ENCODE results near the gene RPUSD3. TPM values are rescaled to one million over a fixed set of nuclear protein-coding genes. Genes with fewer than 3 reads are reported as not detected.
"Not testable (repeated sequence)": the region's sequence is repeated elsewhere in the genome, so short reads cannot be mapped to it uniquely, and the experiment has no call there.

RPUSD3 gene
- total and polyA plus RNA-seq, 4 donors: 14.4 to 22.7 (median 18.8) TPM

GRCh38 chr3:9852528-9852927 is 8.7 kb upstream of the RPUSD3 start (continued):
- TF ChIP-seq, protein P1, sequence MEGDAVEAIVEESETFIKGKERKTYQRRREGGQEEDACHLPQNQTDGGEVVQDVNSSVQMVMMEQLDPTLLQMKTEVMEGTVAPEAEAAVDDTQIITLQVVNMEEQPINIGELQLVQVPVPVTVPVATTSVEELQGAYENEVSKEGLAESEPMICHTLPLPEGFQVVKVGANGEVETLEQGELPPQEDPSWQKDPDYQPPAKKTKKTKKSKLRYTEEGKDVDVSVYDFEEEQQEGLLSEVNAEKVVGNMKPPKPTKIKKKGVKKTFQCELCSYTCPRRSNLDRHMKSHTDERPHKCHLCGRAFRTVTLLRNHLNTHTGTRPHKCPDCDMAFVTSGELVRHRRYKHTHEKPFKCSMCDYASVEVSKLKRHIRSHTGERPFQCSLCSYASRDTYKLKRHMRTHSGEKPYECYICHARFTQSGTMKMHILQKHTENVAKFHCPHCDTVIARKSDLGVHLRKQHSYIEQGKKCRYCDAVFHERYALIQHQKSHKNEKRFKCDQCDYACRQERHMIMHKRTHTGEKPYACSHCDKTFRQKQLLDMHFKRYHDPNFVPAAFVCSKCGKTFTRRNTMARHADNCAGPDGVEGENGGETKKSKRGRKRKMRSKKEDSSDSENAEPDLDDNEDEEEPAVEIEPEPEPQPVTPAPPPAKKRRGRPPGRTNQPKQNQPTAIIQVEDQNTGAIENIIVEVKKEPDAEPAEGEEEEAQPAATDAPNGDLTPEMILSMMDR (IDR thresholded peaks at IDR 0.05; ENCODE audit: low read depth, low read length, missing input control): no peak
- TF ChIP-seq FOXA1 (IDR thresholded peaks at IDR 0.05) (no peak), YY1 (IDR thresholded peaks at IDR 0.05) (no peak), NR2F2 (IDR thresholded peaks at IDR 0.05) (no peak), EGR1 (IDR thresholded peaks at IDR 0.05; ENCODE audit: low read depth in 2 of 2) (no peak), ATF3 (IDR thresholded peaks at IDR 0.05) (no peak), TAF1 (conservative IDR thresholded peaks at IDR 0.05) (no peak)

- not testable (repeated sequence) for H3K36me3 ChIP-seq (ENCODE audit: control insufficient read depth in 4 of 4, insufficient read depth in 3 of 4, low read depth in 1 of 4, low read length in 3 of 4); H3K27ac ChIP-seq (ENCODE audit: low read depth in 1 of 2, low read length in 2 of 2); H3K27me3 ChIP-seq (ENCODE audit: control insufficient read depth in 4 of 4, insufficient read depth in 4 of 4, low read length in 3 of 4); DNase-seq (ENCODE audit: low spot score); H3K9ac ChIP-seq (ENCODE audit: low read depth in 1 of 2, low read length in 2 of 2); H3K4me3 ChIP-seq (ENCODE audit: low read depth in 1 of 3, low read length in 3 of 3); H3K9me3 ChIP-seq (ENCODE audit: control insufficient read depth in 4 of 4, low read length in 3 of 4)
- WGBS: 40% methylated on average over 6 of the region's 6 CpGs
- TF ChIP-seq RAD21 (IDR thresholded peaks at IDR 0.05) (peak in 1 of 2 donors; percentile 19), HNF4A (conservative IDR thresholded peaks at IDR 0.05) (peak in 1 of 2 donors; percentile 36), YY1 (IDR thresholded peaks at IDR 0.05) (peak; percentile 37), RXRA (IDR thresholded peaks at IDR 0.05) (peak; percentile 67 to 69)
- H3K4me1 ChIP-seq (ENCODE audit: control insufficient read depth in 4 of 4, insufficient read depth in 4 of 4, low read length in 3 of 4): peaks cover 0 to 17% (median 12%) of the 10 kb centered on the region in 4 donors
These were observed 8.1 kb upstream of the RPUSD3 start for GRCh38 chr3:9851926-9852325.

GRCh38 chr3:9851383-9851782 is 7.6 kb upstream of the RPUSD3 start:
- H3K27ac ChIP-seq (ENCODE audit: low read depth in 1 of 2, low read length in 2 of 2); H3K9me3 ChIP-seq (ENCODE audit: control insufficient read depth in 4 of 4, low read length in 3 of 4); H3K9ac ChIP-seq (ENCODE audit: low read depth in 1 of 2, low read length in 2 of 2); H3K4me3 ChIP-seq (ENCODE audit: low read depth in 1 of 3, low read length in 3 of 3); DNase-seq (ENCODE audit: low spot score); H3K27me3 ChIP-seq (ENCODE audit: control insufficient read depth in 4 of 4, insufficient read depth in 4 of 4, low read length in 3 of 4); H3K36me3 ChIP-seq (ENCODE audit: control insufficient read depth in 4 of 4, insufficient read depth in 3 of 4, low read depth in 1 of 4, low read length in 3 of 4): not testable (repeated sequence)
- peaks cover 0 to 17% (median 12%) of the 10 kb centered on the region in 4 donors for H3K4me1 ChIP-seq (ENCODE audit: control insufficient read depth in 4 of 4, insufficient read depth in 4 of 4, low read length in 3 of 4)
- 95% methylated on average over 6 of the region's 6 CpGs for WGBS

GRCh38 chr3:9848860-9849259 is 5.1 kb upstream of the RPUSD3 start:
- peak; percentile 73 to 79 for TF ChIP-seq RAD21 (IDR thresholded peaks at IDR 0.05)
- TF ChIP-seq, protein P1 (IDR thresholded peaks at IDR 0.05; ENCODE audit: low read depth, low read length, missing input control): peak; percentile 40
- H3K4me1 ChIP-seq (ENCODE audit: control insufficient read depth in 4 of 4, insufficient read depth in 4 of 4, low read length in 3 of 4): peaks cover 0 to 20% (median 16%) of the 10 kb centered on the region in 4 donors
- not testable (repeated sequence) for H3K4me3 ChIP-seq (ENCODE audit: low read depth in 1 of 3, low read length in 3 of 3); H3K27me3 ChIP-seq (ENCODE audit: control insufficient read depth in 4 of 4, insufficient read depth in 4 of 4, low read length in 3 of 4); H3K9ac ChIP-seq (ENCODE audit: low read depth in 1 of 2, low read length in 2 of 2); H3K27ac ChIP-seq (ENCODE audit: low read depth in 1 of 2, low read length in 2 of 2); H3K9me3 ChIP-seq (ENCODE audit: control insufficient read depth in 4 of 4, low read length in 3 of 4); DNase-seq (ENCODE audit: low spot score); H3K36me3 ChIP-seq (ENCODE audit: control insufficient read depth in 4 of 4, insufficient read depth in 3 of 4, low read depth in 1 of 4, low read length in 3 of 4)
- WGBS: 17% methylated on average over 4 of the region's 4 CpGs

GRCh38 chr3:9847870-9848269 is 4.1 kb upstream of the RPUSD3 start:
- WGBS: 77% methylated on average over 9 of the region's 9 CpGs
- H3K4me3 ChIP-seq (ENCODE audit: low read depth in 1 of 3, low read length in 3 of 3); H3K36me3 ChIP-seq (ENCODE audit: control insufficient read depth in 4 of 4, insufficient read depth in 3 of 4, low read depth in 1 of 4, low read length in 3 of 4); H3K9me3 ChIP-seq (ENCODE audit: control insufficient read depth in 4 of 4, low read length in 3 of 4); H3K9ac ChIP-seq (ENCODE audit: low read depth in 1 of 2, low read length in 2 of 2); H3K27ac ChIP-seq (ENCODE audit: low read depth in 1 of 2, low read length in 2 of 2); DNase-seq (ENCODE audit: low spot score); H3K27me3 ChIP-seq (ENCODE audit: control insufficient read depth in 4 of 4, insufficient read depth in 4 of 4, low read length in 3 of 4): not testable (repeated sequence)
- peaks cover 2 to 26% (median 21%) of the 10 kb centered on the region in 4 donors for H3K4me1 ChIP-seq (ENCODE audit: control insufficient read depth in 4 of 4, insufficient read depth in 4 of 4, low read length in 3 of 4)
